GM08714 (cell line): ENCODE measurements around the gene HNRNPR.

Experiments used
- H3K4me3 ChIP-seq: fragments of 200-500 bp; sonication (Bioruptor generic); 2 replicates; pipeline ENCODE4 v1.5.1; 2014; ENCODE audit warnings: mild to moderate bottlenecking, low read length, inconsistent platforms
- ZNF274 ChIP-seq: IDR thresholded peaks from 2 replicates; pipeline ENCODE4 v1.6.1; 2012; ENCODE audit warnings: mild to moderate bottlenecking, low read depth, low read length

HNRNPR gene

DNA sequence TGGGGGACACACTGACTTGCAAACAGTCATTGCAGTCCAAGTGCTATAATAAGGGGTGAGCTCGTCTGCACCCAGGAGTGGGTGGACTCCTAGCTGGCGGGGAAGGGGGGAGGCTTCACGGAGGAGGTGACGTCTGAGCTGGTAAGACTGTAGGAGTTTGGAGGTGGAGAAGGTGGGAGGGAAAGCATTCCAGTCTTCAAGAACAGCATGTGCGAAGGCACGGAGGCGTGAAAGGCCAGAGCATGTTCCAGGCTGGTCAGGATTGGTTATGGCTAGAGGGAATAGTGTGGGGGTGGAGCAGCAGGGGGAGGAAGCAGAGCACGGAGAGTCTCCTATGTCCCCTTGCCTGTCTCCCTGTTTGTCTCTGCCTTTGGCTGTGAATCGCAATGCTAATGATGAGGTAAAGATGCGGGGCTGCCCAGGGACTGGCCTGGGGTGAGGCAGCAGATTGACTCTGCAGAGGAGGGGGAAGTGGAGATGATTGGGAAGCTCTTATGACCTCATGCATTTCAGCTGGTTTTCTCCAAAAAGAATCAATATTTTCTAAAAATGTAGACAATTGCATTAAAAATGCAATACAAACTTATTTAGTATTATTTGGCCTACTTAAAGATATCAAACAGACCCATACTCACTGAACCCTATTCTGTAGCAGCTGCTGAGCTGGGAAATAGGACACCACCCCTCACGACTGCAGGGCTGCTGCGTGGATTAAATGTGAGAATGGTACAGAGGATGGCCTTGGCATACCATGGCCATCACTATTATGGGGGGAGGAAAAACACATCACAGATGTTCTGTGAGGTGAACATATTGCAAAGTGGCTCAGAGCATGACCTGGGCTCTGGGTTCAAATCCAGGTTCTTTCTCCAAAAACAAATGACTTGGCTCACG, 28.1 kb upstream of the HNRNPR start:
- no peak overlapping the region for H3K4me3 ChIP-seq
- no peak for TF ChIP-seq ZNF274

DNA sequence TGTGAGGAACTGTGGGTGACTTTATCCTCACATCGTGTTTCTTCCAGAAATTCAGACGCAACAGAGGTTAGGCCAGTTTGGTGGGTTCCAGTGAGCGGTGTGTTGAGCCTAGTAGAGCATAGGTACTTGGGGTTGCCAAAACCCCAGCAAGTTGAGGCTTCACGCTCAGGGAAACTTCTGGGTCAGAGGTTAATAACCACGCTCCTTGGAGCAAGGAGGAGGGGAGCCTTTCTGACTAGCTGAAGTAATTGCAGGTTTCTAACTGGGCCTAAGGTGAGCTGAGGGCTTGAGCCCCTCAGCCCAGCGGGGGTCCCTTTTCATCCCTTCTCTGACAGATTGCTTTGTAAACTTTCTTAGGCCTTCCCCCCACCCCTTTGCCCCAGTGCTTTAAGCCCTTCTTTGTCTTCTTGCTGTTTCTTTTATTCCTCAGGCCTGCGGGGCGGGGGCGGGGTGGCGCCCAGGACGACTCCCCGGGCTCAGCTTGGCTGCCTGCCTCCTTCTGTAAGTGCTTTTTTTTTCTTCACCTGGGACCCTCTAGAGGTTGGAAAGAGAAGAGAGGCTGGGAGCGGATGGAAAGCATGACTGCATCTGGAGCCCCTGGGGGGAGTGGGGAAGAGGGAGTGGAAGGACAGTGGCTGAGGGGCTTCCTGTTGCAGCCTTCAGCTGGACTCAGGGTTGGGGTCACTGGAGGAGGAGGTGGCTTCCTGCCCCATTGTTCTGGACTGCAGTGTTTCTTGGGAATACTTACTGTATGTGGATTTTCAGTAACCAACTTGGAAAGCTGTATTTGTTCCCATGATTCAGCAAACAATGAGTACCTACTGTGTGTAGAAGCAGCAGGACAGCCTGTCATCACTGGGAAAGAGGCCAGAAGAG, 26.9 kb upstream of the HNRNPR start:
- no peak overlapping the region for H3K4me3 ChIP-seq
- no peak for TF ChIP-seq ZNF274

DNA sequence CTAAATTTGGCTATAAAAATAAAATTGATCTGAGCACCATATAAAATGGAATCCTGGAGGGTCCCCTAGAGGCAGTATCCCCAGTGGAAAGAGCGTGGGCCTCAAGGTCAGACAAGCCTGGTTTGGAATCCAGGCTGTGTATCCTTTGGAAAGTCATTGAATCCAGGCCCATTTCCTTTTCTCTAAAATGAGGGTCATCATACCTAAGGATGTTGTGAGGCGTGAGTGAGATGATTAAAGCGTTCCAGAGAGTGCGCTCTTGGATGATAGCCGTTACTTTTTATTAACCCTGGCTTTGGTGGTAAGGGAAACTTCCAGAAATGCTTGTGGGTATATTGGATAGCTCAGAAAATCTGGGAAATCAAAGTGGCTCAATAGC, 26.2 kb upstream of the HNRNPR start:
- H3K4me3 ChIP-seq: no peak overlapping the region
- TF ChIP-seq ZNF274: no peak

DNA sequence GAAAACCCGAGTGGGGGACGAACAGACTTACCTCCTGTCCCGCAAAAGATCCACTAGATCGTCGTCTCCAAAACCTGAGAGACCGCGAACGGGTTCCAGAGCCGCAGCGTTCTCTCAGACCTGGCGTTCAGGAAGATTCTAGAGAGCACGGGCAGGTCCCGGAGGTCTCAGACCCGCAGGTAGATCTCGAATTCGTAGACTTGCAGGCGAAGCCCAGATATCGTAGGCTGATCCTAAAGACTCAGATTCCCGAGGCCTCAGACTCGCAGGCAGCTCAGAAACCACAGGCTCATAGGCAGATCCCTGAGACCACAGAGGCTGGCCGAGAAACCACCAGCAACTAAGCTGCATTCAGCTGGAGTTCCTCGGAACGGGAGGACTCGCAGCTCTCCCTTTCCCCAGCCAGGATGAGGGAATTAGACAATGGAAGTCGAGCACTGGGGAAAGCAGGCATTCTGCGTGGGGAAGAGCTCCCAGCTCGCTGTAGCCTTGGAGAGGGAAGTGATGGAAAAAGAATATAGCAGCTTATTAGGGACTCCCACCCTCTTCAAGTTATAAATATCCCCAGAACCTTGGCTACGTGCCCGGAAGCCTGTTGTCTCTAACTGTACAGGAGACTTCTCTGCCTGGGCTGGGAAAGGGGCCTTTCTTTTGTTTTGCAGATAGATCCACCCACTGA, 25.4 kb upstream of the HNRNPR start, which contains the start of gene ZNF436:
Gene ZNF436, minus strand, starts transcription at position 502 of the 679 bp plus-strand sequence. CDS start 1,831 bp downstream, outside the sequence.
- H3K4me3 ChIP-seq: peak within 1 kb of the TSS; percentile 89
- TF ChIP-seq ZNF274: no peak

DNA sequence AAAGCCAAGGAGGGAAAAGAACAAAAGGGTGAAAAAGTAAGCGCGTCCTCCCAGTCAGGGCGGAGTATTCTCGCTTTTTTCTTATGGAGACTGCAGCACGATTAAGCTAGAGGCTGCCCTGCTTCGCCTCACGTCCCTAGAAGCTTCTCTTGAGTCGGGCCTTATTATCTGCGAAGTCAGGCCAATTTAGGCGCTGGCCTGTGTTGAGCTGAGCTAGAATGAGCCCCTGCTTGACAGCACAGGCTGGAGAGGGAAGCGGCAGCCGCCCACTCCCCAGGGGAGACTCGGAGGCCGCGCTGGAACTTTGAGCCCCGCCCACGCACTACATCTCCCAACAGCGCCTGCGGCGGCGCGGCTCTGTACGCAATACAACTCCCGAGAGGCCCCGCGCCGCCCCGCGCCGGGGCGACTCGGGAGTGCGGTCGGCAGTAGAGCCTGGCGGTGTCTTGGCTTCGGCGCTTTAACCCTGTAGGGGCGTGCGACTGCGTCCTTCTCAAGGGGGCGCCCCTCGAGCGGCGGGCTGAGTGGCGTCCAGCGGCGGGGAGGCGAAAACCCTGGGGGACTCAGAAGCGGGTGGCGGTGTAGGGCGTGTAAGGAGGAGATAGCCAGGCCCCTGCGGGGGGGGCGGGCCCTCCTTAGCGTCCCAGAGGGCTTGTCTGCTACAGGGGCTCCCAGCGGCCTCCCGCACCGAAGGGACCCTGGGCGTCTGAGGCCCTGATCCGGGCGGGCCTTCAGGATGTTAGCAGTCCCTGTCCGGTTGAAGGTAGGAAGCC, 24.7 kb upstream of the HNRNPR start:
- no peak for TF ChIP-seq ZNF274
- peak overlapping the region; percentile 89 for H3K4me3 ChIP-seq

DNA sequence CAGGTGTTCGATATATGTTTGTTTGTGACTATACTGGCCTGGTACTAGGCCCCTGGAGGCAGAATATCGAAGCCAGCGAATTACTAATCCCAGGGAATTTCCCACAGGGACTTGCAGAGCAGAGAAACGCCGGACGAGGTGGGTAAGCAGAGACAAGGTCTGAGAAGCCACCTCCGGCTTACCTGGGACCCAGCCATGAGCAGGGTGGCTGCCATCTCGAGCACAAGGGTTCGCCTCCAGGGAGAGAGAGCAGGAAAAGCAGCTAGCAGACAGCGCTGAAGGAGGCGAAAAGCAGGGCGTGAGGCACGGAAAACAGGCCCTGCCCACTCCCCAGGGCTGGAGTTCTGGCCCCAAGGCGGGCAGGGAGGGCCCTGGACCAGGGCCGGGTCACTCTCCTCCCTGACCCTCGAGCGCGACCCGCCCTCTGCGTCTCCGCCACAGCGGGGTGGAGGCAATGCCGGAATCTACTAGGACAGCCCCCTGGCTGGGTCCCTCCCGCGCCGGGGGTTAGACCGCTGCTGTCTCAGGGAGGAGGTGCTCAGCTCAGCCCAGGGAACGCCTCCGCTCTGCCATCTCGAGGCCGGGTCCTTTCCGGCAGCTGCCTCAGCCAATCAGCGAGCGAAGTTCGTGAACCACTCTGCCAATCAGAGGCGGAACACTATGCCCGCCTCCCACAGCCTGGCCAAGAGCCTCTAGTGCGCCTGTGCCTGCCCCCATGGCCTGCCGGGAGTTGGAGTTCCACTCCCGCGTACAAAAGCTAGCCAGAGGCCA, 23.9 kb upstream of the HNRNPR start:
- TF ChIP-seq ZNF274: no peak
- H3K4me3 ChIP-seq: peak overlapping the region; percentile 89

DNA sequence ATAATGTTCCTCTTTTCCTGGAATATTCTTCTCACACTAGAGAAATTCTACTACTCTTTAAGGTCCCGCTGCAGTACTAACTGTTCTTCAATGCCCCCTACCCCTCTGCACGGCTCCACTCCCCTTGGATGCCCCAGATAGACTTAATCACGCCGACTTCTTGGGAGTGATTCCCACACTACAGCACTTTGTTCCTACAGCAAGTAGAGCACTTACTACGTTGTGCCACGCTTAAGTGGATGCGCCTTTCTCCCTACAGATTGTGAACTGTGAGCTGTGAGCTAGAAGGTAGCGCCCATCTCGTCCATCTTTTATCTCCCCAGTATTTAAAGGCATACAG, 23.3 kb upstream of the HNRNPR start:
- no peak for TF ChIP-seq ZNF274
- H3K4me3 ChIP-seq: peak overlapping the region; percentile 67

DNA sequence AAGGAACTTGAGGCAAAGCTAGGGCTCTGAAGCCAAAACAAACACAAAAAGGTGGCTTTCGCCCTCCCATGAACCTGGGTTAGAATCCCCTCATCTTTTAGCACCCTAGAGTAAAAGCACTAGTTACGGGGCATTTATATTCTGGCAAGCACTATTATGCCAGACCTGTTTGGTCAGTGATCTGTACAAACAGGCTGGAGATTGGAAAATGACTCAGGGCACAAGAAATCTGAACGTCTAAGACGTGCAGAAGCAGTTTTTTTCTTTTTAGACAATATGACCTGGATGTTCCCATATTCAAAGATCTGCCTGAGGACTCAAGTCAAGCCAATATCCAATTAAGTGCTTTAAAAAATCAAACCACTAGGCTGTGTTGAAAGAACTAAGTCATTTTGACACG, 22.5 kb upstream of the HNRNPR start:
- no peak overlapping the region for H3K4me3 ChIP-seq
- no peak for TF ChIP-seq ZNF274

DNA sequence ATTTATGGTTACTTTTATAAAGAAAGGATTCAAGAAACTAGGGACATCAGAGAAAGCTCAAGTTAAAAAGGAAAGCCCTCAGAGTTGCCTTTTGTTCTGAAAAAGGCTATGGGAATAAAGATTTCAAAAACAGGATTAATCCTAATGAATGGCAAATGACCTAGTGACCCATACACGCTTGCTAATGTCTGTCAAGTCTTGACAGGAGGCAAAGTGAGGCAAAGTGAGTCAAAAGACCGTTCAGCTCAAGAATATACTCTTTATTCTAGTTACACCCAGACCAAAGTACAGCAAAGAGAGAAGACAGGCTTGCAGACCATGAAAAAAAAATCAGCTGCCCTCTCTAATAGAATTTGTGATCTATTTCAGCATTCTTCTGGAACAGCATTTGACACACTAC, 22.1 kb upstream of the HNRNPR start:
- TF ChIP-seq ZNF274: no peak
- no peak overlapping the region for H3K4me3 ChIP-seq

DNA sequence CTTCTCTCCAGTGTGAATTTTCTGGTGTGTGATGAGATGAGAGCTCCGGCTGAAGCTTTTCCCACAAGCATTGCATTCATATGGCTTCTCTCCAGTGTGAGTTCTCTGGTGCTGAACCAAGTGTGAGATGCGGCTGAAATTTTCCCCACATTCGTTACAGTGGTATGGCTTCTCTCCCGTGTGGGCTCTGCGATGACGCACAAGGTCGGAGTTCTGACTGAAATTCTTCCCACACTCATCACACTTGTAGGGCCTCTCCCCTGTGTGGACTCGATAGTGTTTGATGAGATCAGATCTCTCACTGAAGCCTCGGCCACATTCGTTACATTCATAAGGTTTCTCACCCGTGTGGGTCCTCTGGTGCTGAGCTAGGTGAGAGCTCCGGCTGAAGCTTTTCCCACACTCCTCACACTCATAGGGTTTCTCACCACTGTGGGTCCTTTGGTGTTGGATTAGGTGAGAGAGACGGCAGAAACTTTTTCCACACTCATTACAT, 18.2 kb upstream of the HNRNPR start:
- peak; percentile 87 for TF ChIP-seq ZNF274

DNA sequence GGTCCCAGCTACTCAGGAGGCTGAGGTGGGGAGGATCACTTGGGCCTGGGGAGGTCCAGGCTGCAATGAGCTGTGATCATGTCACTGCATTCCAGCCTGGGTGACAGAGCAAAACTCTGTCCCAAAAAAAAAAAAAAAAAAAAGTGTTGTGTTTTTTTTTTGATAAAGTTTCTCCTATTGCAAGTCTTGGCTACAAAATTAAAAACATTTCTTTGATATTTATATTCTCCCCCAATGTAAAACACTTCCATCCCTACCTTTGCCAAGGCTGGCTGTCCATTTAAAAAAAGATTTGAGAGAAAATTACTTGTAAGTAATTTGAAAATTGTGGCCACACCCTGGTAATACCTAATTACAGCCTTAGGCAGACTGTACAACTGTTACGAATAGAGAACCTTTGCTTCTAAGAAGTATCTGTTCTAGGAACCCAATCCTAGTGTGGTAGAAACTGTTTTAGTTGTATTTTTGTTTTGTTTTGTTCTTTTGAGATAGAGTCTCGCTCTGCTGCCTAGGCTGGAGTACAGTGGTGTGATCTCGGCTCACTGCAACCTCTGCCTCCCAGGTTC, 14.3 kb upstream of the HNRNPR start:
- TF ChIP-seq ZNF274: no peak
- H3K4me3 ChIP-seq: no peak overlapping the region

More for the DNA sequence above, 18.2 kb upstream of the HNRNPR start:
- H3K4me3 ChIP-seq: no peak overlapping the region

DNA sequence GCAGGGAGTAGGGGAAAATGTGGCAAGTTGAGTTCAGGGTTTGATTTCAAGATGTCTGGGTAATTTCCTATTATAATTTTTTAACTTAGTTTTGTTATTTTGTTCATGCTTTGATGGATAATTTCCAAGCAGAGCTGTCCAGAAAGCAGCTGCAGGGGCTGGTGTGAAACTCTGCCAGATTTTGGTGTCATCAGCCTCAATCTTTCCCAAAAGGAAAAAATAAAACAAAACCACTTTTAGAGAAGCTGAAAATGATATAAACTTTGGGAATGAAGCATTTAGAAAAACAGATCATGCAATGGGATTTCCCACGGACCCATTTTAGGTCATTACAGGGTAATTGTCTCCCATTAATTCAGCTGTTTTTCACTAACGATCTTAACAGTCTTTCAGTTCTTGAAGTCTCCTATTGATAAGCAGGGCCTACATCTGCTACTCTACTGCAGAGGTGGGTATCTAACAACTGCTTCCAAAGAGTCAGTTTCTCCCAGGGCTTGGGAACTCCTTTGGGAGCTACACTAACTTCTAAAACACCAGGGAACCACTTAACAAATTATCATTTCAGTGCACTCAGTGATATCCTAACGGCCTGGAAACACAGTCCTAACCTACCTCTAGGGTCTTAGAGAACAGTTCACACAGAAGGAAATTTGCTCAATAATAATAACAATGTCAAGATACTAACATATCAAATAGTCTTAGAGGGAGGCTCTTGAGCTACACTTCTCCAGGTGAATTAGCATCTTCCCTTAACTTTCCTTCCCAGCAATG, 13.2 kb upstream of the HNRNPR start:
- TF ChIP-seq ZNF274: no peak
- H3K4me3 ChIP-seq: no peak overlapping the region
